PC-3 (cell line): Measurements from ENCODE around the gene PIGS.

ENCODE experiments used
- EZH2 ChIP-seq: fragments of 300-600 bp; sonication (generic); IDR thresholded peaks from one replicate; pipeline ENCODE4 v1.6.1; 2017; ENCODE audit warnings: antibody characterized with exemption, mild to moderate bottlenecking, low read length; ENCODE audit not compliant: unreplicated experiment
- EZH2phosphoT487 ChIP-seq: fragments of 300-600 bp; sonication (generic); IDR thresholded peaks from 2 replicates; pipeline ENCODE4 v1.6.1; 2018; ENCODE audit warnings: mild to moderate bottlenecking, antibody characterized with exemption, low read length, borderline replicate concordance
- TF ChIP-seq, protein P1 (sequence below): fragments of 300-600 bp; sonication (generic); conservative IDR thresholded peaks from 2 replicates; pipeline ENCODE4 v1.5.1; 2017; ENCODE audit warnings: antibody characterized with exemption, low read depth, mild to moderate bottlenecking, low read length

DNA sequence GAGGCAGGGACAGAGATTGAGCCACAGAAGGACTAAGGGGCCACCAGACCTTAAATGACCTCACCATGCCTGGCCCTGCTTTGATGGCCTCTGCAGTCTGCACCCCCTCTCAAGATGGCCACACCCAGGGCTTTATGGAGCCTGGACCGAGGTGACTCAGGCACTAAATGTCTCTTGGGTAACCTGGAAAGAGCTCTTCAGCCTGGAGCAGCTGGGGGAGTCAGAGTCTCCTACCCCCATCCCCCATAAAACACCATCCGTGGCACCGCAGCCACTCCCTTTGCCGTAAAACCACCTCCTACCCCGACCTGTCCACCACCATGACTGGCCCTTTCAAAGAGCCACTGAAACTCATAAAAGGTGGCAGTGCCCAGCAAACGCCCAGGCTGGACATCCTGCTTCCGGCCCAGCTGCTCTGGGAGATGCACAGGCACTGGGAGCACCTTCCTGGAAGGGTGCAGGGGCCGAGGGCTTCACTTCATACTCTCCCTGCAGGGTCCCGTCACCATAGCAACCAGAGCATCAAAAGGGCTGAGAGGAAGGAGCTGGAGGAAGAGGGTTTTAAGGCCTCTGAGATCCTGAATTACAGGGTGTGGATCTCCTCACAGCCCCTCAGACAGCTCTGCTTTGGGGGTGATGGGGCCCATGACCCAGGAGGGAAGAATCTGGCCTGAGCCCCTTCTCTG lies 42.9 kb downstream of the PIGS start:
- TF ChIP-seq EZH2phosphoT487 (no peak), EZH2 (no peak)
- TF ChIP-seq, protein P1, sequence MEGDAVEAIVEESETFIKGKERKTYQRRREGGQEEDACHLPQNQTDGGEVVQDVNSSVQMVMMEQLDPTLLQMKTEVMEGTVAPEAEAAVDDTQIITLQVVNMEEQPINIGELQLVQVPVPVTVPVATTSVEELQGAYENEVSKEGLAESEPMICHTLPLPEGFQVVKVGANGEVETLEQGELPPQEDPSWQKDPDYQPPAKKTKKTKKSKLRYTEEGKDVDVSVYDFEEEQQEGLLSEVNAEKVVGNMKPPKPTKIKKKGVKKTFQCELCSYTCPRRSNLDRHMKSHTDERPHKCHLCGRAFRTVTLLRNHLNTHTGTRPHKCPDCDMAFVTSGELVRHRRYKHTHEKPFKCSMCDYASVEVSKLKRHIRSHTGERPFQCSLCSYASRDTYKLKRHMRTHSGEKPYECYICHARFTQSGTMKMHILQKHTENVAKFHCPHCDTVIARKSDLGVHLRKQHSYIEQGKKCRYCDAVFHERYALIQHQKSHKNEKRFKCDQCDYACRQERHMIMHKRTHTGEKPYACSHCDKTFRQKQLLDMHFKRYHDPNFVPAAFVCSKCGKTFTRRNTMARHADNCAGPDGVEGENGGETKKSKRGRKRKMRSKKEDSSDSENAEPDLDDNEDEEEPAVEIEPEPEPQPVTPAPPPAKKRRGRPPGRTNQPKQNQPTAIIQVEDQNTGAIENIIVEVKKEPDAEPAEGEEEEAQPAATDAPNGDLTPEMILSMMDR, result no peak
